Transverse colon (tissue), 3 donors: ENCODE data around the gene COL21A1.

Source experiments
- CTCF ChIP-seq, 5 experiments: fragments of 200-600 bp in 3 of 5; fragments of 450-650 bp in 2 of 5; sonication (generic) in 3 of 5; IDR thresholded peaks; 1 replicate in 2 of 5; 2 replicates in 3 of 5; pipeline ENCODE4 v1.5.1; 2016 to 2017; ENCODE audit warnings: antibody characterized with exemption in 5 of 5, inconsistent platforms in 3 of 5, mild to moderate bottlenecking in 2 of 5, moderate library complexity in 1 of 5
- EP300 ChIP-seq: sonication (generic); formaldehyde crosslinking; IDR thresholded peaks from one replicate; pipeline ENCODE4 v1.6.1; 2017; ENCODE audit warnings: antibody characterized with exemption, low read depth
- POLR2A ChIP-seq: fragments of 450-650 bp; IDR thresholded peaks from one replicate; pipeline ENCODE4 v1.6.1; 2016; ENCODE audit warnings: antibody characterized with exemption, mild to moderate bottlenecking, moderate library complexity

GRCh38 chr6:56041591-56041990 lies 205.8 kb downstream of the COL21A1 start:
- TF ChIP-seq CTCF (IDR thresholded peaks at IDR 0.05): no peak
- no peak for TF ChIP-seq POLR2A
- TF ChIP-seq EP300: no peak
